Measurements from ENCODE around the gene AHCYL2. TPM values are rescaled to one million over a fixed set of nuclear protein-coding genes. Genes with fewer than 3 reads are reported as not detected.

AHCYL2 gene
- polyA plus RNA-seq, 3 donors, result 10.7 to 14.6 (median 12.1) TPM

GRCh38 chr7:129373651-129374428 lies 149.0 kb downstream of the AHCYL2 start:
- Mint-ChIP-seq H3K4me3 (no peak overlapping the region), H3K27ac (no peak overlapping the region), H3K9me3 (no peaks in the 10 kb centered on the region), H3K4me1 (peaks cover 29% of the 10 kb centered on the region), H3K36me3 (peaks cover 3 to 5% of the 10 kb centered on the region in 2 donors), H3K27me3 (ENCODE audit: low read depth in 3 of 3) (no peaks in the 10 kb centered on the region)
- no peaks in the 10 kb centered on the region for H3K36me3 ChIP-seq (replicated peaks in 1 of 2; ENCODE audit: control insufficient read depth in 1 of 2, insufficient read depth in 2 of 2, low read length in 2 of 2)
- no peak overlapping the region for H3K4me3 ChIP-seq (replicated peaks in 1 of 3; ENCODE audit: low read depth in 2 of 3, low read length in 3 of 3)
- H3K27me3 ChIP-seq (ENCODE audit: control insufficient read depth in 2 of 2, insufficient read depth in 2 of 2, low read length in 2 of 2), result no peaks in the 10 kb centered on the region
- peaks cover 11 to 36% of the 10 kb centered on the region in 2 donors for H3K4me1 ChIP-seq (ENCODE audit: control insufficient read depth in 1 of 2, insufficient read depth in 2 of 2, low read length in 2 of 2)
- DNase-seq, result no peak
- no peak overlapping the region for H3K4me2 ChIP-seq (replicated peaks; ENCODE audit: extremely low read depth, low read length, poor library complexity, severe bottlenecking)
- H2AFZ ChIP-seq (ENCODE audit: insufficient read depth, low read depth, low read length, poor library complexity, severe bottlenecking), result no peak overlapping the region
- no peaks in the 10 kb centered on the region for H4K20me1 ChIP-seq (ENCODE audit: insufficient read depth, low read length)
- 100% methylated on average over 1 of the region's 3 CpGs for WGBS (ENCODE audit: insufficient coverage)
- H3K27ac ChIP-seq (ENCODE audit: low read depth in 1 of 2, low read length in 2 of 2), result no peak overlapping the region
- no peak overlapping the region for H3K9ac ChIP-seq (ENCODE audit: insufficient read depth, low read length, poor library complexity, severe bottlenecking)
- H3K9me3 ChIP-seq (replicated peaks in 1 of 2; ENCODE audit: control insufficient read depth in 1 of 2, insufficient read depth in 1 of 2, low read length in 2 of 2), result no peaks in the 10 kb centered on the region
- TF ChIP-seq CTCF (IDR thresholded peaks at IDR 0.05), result no peak
- H3K79me2 ChIP-seq (ENCODE audit: insufficient read depth, low read length), result no peaks in the 10 kb centered on the region
- intact Hi-C loops (cut with micrococcal nuclease), result no loop called here

DNA sequence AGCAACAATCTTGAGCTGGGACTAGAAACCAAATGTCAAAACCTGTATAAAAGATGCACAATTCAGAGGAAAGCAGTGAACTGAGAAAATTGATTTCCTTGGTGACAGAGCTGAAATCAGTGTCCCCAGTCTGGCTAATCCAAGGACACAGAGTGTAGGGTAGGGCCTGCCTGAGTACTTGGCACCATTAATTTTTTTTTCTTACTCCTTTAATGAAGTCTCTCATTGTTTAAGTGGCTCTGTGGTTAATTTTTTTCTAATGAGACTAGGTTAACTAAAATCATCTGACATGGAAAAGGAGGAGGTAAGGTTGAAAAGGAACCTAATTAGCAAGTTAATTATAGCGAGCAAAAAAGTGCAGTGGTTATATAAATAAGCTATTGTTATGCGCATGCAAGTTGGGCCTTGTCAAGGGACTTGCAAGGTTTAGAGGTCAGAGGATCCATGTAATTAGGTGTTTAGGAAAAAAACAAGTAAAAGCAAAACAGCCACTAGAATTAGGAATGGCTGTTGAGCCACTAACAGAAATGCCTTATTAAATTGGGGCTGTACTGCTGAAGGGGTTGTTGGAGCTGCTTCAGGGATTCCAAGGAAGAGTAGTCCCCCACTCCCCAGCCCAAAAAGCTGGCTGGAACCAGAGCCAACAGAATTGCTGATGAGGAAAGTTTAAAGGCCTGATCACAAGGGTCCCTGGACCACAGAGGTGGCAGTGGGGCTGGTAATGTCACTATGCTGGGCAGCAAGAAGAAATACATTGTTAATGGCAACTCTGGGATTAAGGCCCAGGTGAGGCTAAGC lies 150.5 kb downstream of the AHCYL2 start:
- no peak for TF ChIP-seq CTCF (IDR thresholded peaks at IDR 0.05)
- no peaks in the 10 kb centered on the region for H3K9me3 ChIP-seq (replicated peaks in 1 of 2; ENCODE audit: control insufficient read depth in 1 of 2, insufficient read depth in 1 of 2, low read length in 2 of 2)
- intact Hi-C loops (cut with micrococcal nuclease), result no loop called here
- H3K36me3 ChIP-seq (replicated peaks in 1 of 2; ENCODE audit: control insufficient read depth in 1 of 2, insufficient read depth in 2 of 2, low read length in 2 of 2), result peaks cover 2 to 10% of the 10 kb centered on the region in 2 donors
- H3K27me3 ChIP-seq (ENCODE audit: control insufficient read depth in 2 of 2, insufficient read depth in 2 of 2, low read length in 2 of 2), result no peaks in the 10 kb centered on the region
- Mint-ChIP-seq H3K9me3 (no peaks in the 10 kb centered on the region), H3K4me1 (peaks cover 24% of the 10 kb centered on the region), H3K36me3 (peaks cover 11 to 13% of the 10 kb centered on the region in 2 donors), H3K27ac (peak overlapping the region in 1 of 7 donors; percentile 58), H3K4me3 (no peak overlapping the region), H3K27me3 (ENCODE audit: low read depth in 3 of 3) (no peaks in the 10 kb centered on the region)
- peaks cover 9 to 31% of the 10 kb centered on the region in 2 donors for H3K4me1 ChIP-seq (ENCODE audit: control insufficient read depth in 1 of 2, insufficient read depth in 2 of 2, low read length in 2 of 2)
- no peak overlapping the region for H2AFZ ChIP-seq (ENCODE audit: insufficient read depth, low read depth, low read length, poor library complexity, severe bottlenecking)
- H4K20me1 ChIP-seq (ENCODE audit: insufficient read depth, low read length), result no peaks in the 10 kb centered on the region
- no peaks in the 10 kb centered on the region for H3K79me2 ChIP-seq (ENCODE audit: insufficient read depth, low read length)
- H3K9ac ChIP-seq (ENCODE audit: insufficient read depth, low read length, poor library complexity, severe bottlenecking), result no peak overlapping the region
- DNase-seq, result no peak
- H3K27ac ChIP-seq (ENCODE audit: low read depth in 1 of 2, low read length in 2 of 2), result no peak overlapping the region
- no peak overlapping the region for H3K4me2 ChIP-seq (replicated peaks; ENCODE audit: extremely low read depth, low read length, poor library complexity, severe bottlenecking)
- no peak overlapping the region for H3K4me3 ChIP-seq (replicated peaks in 1 of 3; ENCODE audit: low read depth in 2 of 3, low read length in 3 of 3)
- 100% methylated on average over 2 of the region's 2 CpGs for WGBS (ENCODE audit: insufficient coverage)
